Karpas-422 (cell line): Measurements from ENCODE around the gene CST9L. TPM values are rescaled to one million over a fixed set of nuclear protein-coding genes. Genes with fewer than 3 reads are reported as not detected.

ENCODE experiments used
- DNase-seq: peaks from one replicate; pipeline ENCODE4 v3.0.0-alpha.2; 2015
- H2AFZ ChIP-seq: fragments of 200-600 bp; sonication (generic); 2 replicates; pipeline ENCODE4 v1.6.1; 2014; ENCODE audit warnings: antibody characterized with exemption, low read length, mixed read lengths
- H3K27ac ChIP-seq: fragments of 200-600 bp; sonication (generic); 2 replicates; pipeline ENCODE4 v1.5.1; 2014; ENCODE audit warnings: mild to moderate bottlenecking, low read length, moderate library complexity
- H3K27me3 ChIP-seq: fragments of 200-600 bp; sonication (generic); 2 replicates; pipeline ENCODE4 v1.6.1; 2014; ENCODE audit warnings: low read length, mixed read lengths
- H3K36me3 ChIP-seq: fragments of 200-600 bp; sonication (generic); 2 replicates; pipeline ENCODE4 v1.6.1; 2014; ENCODE audit warnings: low read length, mixed read lengths; ENCODE audit not compliant: insufficient read depth
- H3K4me1 ChIP-seq: fragments of 200-600 bp; sonication (generic); 2 replicates; pipeline ENCODE4 v1.6.1; 2014; ENCODE audit warnings: mild to moderate bottlenecking, low read length, mixed read lengths
- H3K4me2 ChIP-seq: fragments of 200-600 bp; sonication (generic); 2 replicates; pipeline ENCODE4 v1.6.1; 2014; ENCODE audit warnings: low read length, low read depth, mild to moderate bottlenecking; ENCODE audit not compliant: poor library complexity, severe bottlenecking
- H3K4me3 ChIP-seq: fragments of 200-600 bp; sonication (generic); 2 replicates; pipeline ENCODE4 v1.5.1; 2014; ENCODE audit warnings: mild to moderate bottlenecking, antibody characterized with exemption, low read length, mixed read lengths
- H3K79me2 ChIP-seq: fragments of 200-600 bp; sonication (generic); 2 replicates; pipeline ENCODE4 v1.6.1; 2014; ENCODE audit warnings: mild to moderate bottlenecking, low read length, mixed read lengths
- H3K9ac ChIP-seq: fragments of 200-600 bp; sonication (generic); 2 replicates; pipeline ENCODE4 v1.6.0; 2014; ENCODE audit warnings: low read length
- H3K9me2 ChIP-seq: fragments of 200-600 bp; sonication (generic), shearing (Covaris generic); replicated peaks from 2 replicates; pipeline ENCODE4 v1.6.0; 2014; ENCODE audit warnings: mild to moderate bottlenecking, low read length, moderate library complexity; ENCODE audit not compliant: insufficient read depth
- H3K9me3 ChIP-seq: fragments of 300-700, 200-600 bp; sonication (generic); 2 replicates; pipeline ENCODE4 v1.6.1; 2014; ENCODE audit warnings: low read length, mixed read lengths
- H4K20me1 ChIP-seq: fragments of 200-600 bp; sonication (generic); 2 replicates; pipeline ENCODE4 v1.6.1; 2014; ENCODE audit warnings: mild to moderate bottlenecking, antibody characterized with exemption, low read length, low read depth; ENCODE audit not compliant: insufficient read depth
- total RNA-seq: library from RNA; depleted of rRNA; stranded (reverse); fragments of >200 nt; shearing (Covaris generic); gene quantifications from 2 replicates; pipeline ENCODE4 v1.2.3, GENCODE V29; 2014; ENCODE audit warnings: low replicate concordance; rRNA removed

The CST9L gene
- not detected in 2 replicates for total RNA-seq

- no peaks in the 10 kb centered on the region for H3K79me2 ChIP-seq
- H4K20me1 ChIP-seq: no peaks in the 10 kb centered on the region
- no peak for DNase-seq
- no peak within 1 kb of the TSS for H3K27ac ChIP-seq
- H3K36me3 ChIP-seq: no peaks in the 10 kb centered on the region
- H3K9me2 ChIP-seq: no peaks in the 10 kb centered on the region
- no peak within 1 kb of the TSS for H2AFZ ChIP-seq
- no peaks in the 10 kb centered on the region for H3K4me1 ChIP-seq
- no peak within 1 kb of the TSS for H3K9ac ChIP-seq
- no peaks in the 10 kb centered on the region for H3K27me3 ChIP-seq
- H3K9me3 ChIP-seq: no peaks in the 10 kb centered on the region
- H3K4me2 ChIP-seq: no peak within 1 kb of the TSS
- no peak within 1 kb of the TSS for H3K4me3 ChIP-seq
Observed at GRCh38 chr20:23568320-23568970, at the start of gene CST9L. Gene CST9L (minus strand): TSS chr20:23568484. CDS start chr20:23568450, 34 bp downstream.

- Histone ChIP-seq H3K9ac (no peak overlapping the region), H3K36me3 (no peaks in the 10 kb centered on the region), H3K4me3 (no peak overlapping the region), H3K27me3 (no peaks in the 10 kb centered on the region), H2AFZ (no peak overlapping the region), H3K79me2 (no peaks in the 10 kb centered on the region), H3K27ac (no peak overlapping the region), H3K4me2 (no peak overlapping the region), H3K9me3 (no peaks in the 10 kb centered on the region), H3K4me1 (no peaks in the 10 kb centered on the region), H3K9me2 (no peaks in the 10 kb centered on the region), H4K20me1 (no peaks in the 10 kb centered on the region)
- DNase-seq: no peak
Observed at GRCh38 chr20:23614163-23614562, 45.9 kb upstream of the CST9L start.

- H4K20me1 ChIP-seq: no peaks in the 10 kb centered on the region
- no peaks in the 10 kb centered on the region for H3K9me3 ChIP-seq
- no peak overlapping the region for H3K9ac ChIP-seq
- no peaks in the 10 kb centered on the region for H3K79me2 ChIP-seq
- no peaks in the 10 kb centered on the region for H3K4me1 ChIP-seq
- no peak for DNase-seq
- H2AFZ ChIP-seq: no peak overlapping the region
- no peak overlapping the region for H3K27ac ChIP-seq
- no peak overlapping the region for H3K4me3 ChIP-seq
- H3K36me3 ChIP-seq: no peaks in the 10 kb centered on the region
- no peak overlapping the region for H3K4me2 ChIP-seq
- no peaks in the 10 kb centered on the region for H3K9me2 ChIP-seq
- no peaks in the 10 kb centered on the region for H3K27me3 ChIP-seq
Observed at GRCh38 chr20:23613676-23614075, 45.4 kb upstream of the CST9L start.

GRCh38 chr20:23612396-23612795 lies 44.1 kb upstream of the CST9L start:
- Histone ChIP-seq H2AFZ (no peak overlapping the region), H3K4me2 (no peak overlapping the region), H3K4me3 (no peak overlapping the region), H3K36me3 (no peaks in the 10 kb centered on the region), H3K9me3 (no peaks in the 10 kb centered on the region), H3K4me1 (no peaks in the 10 kb centered on the region), H3K79me2 (no peaks in the 10 kb centered on the region), H3K27me3 (no peaks in the 10 kb centered on the region), H3K9me2 (no peaks in the 10 kb centered on the region), H3K9ac (no peak overlapping the region), H3K27ac (no peak overlapping the region), H4K20me1 (no peaks in the 10 kb centered on the region)
- no peak for DNase-seq

GRCh38 chr20:23609486-23610109 lies 41.3 kb upstream of the CST9L start:
- DNase-seq: no peak
- Histone ChIP-seq H3K4me3 (no peak overlapping the region), H3K79me2 (no peaks in the 10 kb centered on the region), H2AFZ (no peak overlapping the region), H3K9ac (no peak overlapping the region), H3K4me1 (no peaks in the 10 kb centered on the region), H3K27me3 (no peaks in the 10 kb centered on the region), H4K20me1 (no peaks in the 10 kb centered on the region), H3K36me3 (no peaks in the 10 kb centered on the region), H3K9me3 (no peaks in the 10 kb centered on the region), H3K4me2 (no peak overlapping the region), H3K9me2 (no peaks in the 10 kb centered on the region), H3K27ac (no peak overlapping the region)

- Histone ChIP-seq H3K4me3 (no peak overlapping the region), H3K4me2 (no peak overlapping the region), H3K9me3 (no peaks in the 10 kb centered on the region), H4K20me1 (no peaks in the 10 kb centered on the region), H3K36me3 (no peaks in the 10 kb centered on the region), H3K4me1 (0 out of 2 replicates have a peak, but pooled peaks cover under 1% of the 10 kb centered on the region), H3K9me2 (no peaks in the 10 kb centered on the region), H3K79me2 (no peaks in the 10 kb centered on the region), H2AFZ (no peak overlapping the region), H3K27me3 (no peaks in the 10 kb centered on the region), H3K9ac (no peak overlapping the region), H3K27ac (no peak overlapping the region)
- DNase-seq: no peak
Observed at GRCh38 chr20:23608251-23608846, 40.1 kb upstream of the CST9L start.

- H3K27ac ChIP-seq: no peak overlapping the region
- H2AFZ ChIP-seq: no peak overlapping the region
- H3K9me3 ChIP-seq: no peaks in the 10 kb centered on the region
- no peak overlapping the region for H3K4me2 ChIP-seq
- no peaks in the 10 kb centered on the region for H3K27me3 ChIP-seq
- H4K20me1 ChIP-seq: no peaks in the 10 kb centered on the region
- DNase-seq: no peak
- no peaks in the 10 kb centered on the region for H3K9me2 ChIP-seq
- H3K36me3 ChIP-seq: no peaks in the 10 kb centered on the region
- no peak overlapping the region for H3K4me3 ChIP-seq
- H3K9ac ChIP-seq: no peak overlapping the region
- H3K4me1 ChIP-seq: peaks cover 8% of the 10 kb centered on the region; the same call in 1 of the 2 replicates
- H3K79me2 ChIP-seq: no peaks in the 10 kb centered on the region
Observed at GRCh38 chr20:23607497-23608245, 39.4 kb upstream of the CST9L start.

GRCh38 chr20:23606652-23607049 lies 38.4 kb upstream of the CST9L start:
- Histone ChIP-seq H3K27me3 (no peaks in the 10 kb centered on the region), H4K20me1 (no peaks in the 10 kb centered on the region), H3K27ac (no peak overlapping the region), H3K4me3 (no peak overlapping the region), H3K36me3 (no peaks in the 10 kb centered on the region), H3K9ac (no peak overlapping the region), H3K9me3 (no peaks in the 10 kb centered on the region), H2AFZ (no peak overlapping the region), H3K4me2 (no peak overlapping the region), H3K4me1 (peaks cover 18% of the 10 kb centered on the region), H3K79me2 (no peaks in the 10 kb centered on the region), H3K9me2 (no peaks in the 10 kb centered on the region)
- DNase-seq: peak; percentile 87
